Osteocyte (in vitro differentiated cells): ENCODE measurements around the gene PREX1. TPM values are rescaled to one million over a fixed set of nuclear protein-coding genes. Genes with fewer than 3 reads are reported as not detected.

Experiments used
- DNase-seq: peaks from one replicate; pipeline ENCODE4 v3.0.0; 2021; ENCODE audit warnings: mixed read lengths; ENCODE audit not compliant: unreplicated experiment; ENCODE audit errors: extremely low spot score
- H3K27ac Mint-ChIP-seq: one replicate; pipeline ENCODE4 v1.8.0; 2021; ENCODE audit warnings: mild to moderate bottlenecking, mixed read lengths; ENCODE audit not compliant: unreplicated experiment
- H3K27me3 Mint-ChIP-seq: one replicate; pipeline ENCODE4 v1.8.0; 2021; ENCODE audit warnings: mixed read lengths; ENCODE audit not compliant: unreplicated experiment
- H3K36me3 Mint-ChIP-seq: one replicate; pipeline ENCODE4 v1.8.0; 2021; ENCODE audit warnings: mixed read lengths; ENCODE audit not compliant: unreplicated experiment
- H3K4me1 Mint-ChIP-seq: one replicate; pipeline ENCODE4 v1.8.0; 2021; ENCODE audit warnings: mixed read lengths; ENCODE audit not compliant: unreplicated experiment
- H3K4me3 Mint-ChIP-seq: one replicate; pipeline ENCODE4 v1.8.0; 2021; ENCODE audit warnings: mild to moderate bottlenecking, moderate library complexity, mixed read lengths; ENCODE audit not compliant: unreplicated experiment
- H3K9me3 Mint-ChIP-seq: one replicate; pipeline ENCODE4 v1.8.0; 2021; ENCODE audit warnings: mixed read lengths; ENCODE audit not compliant: unreplicated experiment
- CTCF ChIP-seq: fragments of 200-600 bp; sonication (generic); IDR thresholded peaks from 2 replicates; pipeline ENCODE4 v1.5.0; 2021; ENCODE audit warnings: antibody characterized with exemption, mild to moderate bottlenecking, moderate library complexity
- total RNA-seq: library from RNA; stranded (reverse); gene quantifications from 2 replicates; pipeline ENCODE4 v1.2.1, GENCODE V29; 2021

PREX1 gene
- total RNA-seq, 1 donor from 2014 or later: 24.2 TPM

DNA sequence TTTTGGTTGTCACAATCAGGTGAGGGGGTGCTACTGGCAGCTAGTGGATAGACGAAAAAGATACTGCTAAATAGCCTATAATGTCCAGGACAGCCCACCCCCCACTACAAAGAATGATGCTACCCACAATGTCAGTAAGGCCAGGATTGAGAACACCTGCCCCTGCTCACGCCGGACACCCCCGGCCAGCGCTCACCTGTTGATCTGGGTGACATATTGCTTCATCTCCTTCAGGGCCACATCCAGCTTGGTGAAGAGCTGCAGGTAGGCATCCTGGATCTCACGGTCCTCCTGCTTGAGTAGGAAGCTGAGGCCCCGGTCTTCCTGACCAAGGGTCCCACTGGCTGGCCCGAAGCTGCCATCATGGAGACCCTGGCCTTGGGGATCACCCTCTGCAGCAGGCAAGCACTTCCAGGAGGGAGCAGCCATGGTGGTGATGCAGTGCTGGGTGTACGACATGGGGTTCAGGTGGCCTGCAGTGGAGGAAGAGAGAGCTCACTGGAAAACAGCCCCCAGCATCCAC lies 178.6 kb downstream of the PREX1 start:
- no peak for DNase-seq
- H3K27me3 Mint-ChIP-seq: no peaks in the 10 kb centered on the region
- no peaks in the 10 kb centered on the region for H3K4me1 Mint-ChIP-seq
- no peaks in the 10 kb centered on the region for H3K9me3 Mint-ChIP-seq
- H3K27ac Mint-ChIP-seq: no peak overlapping the region
- H3K36me3 Mint-ChIP-seq: peaks cover 25% of the 10 kb centered on the region
- no peak for TF ChIP-seq CTCF
- no peak overlapping the region for H3K4me3 Mint-ChIP-seq

- no peak overlapping the region for H3K4me3 Mint-ChIP-seq
- H3K4me1 Mint-ChIP-seq: no peaks in the 10 kb centered on the region
- H3K27ac Mint-ChIP-seq: no peak overlapping the region
- TF ChIP-seq CTCF: no peak
- DNase-seq: no peak
- H3K27me3 Mint-ChIP-seq: no peaks in the 10 kb centered on the region
- peaks cover 29% of the 10 kb centered on the region for H3K36me3 Mint-ChIP-seq
- H3K9me3 Mint-ChIP-seq: no peaks in the 10 kb centered on the region
Observed at GRCh38 chr20:48648482-48649051, 179.2 kb downstream of the PREX1 start.

DNA sequence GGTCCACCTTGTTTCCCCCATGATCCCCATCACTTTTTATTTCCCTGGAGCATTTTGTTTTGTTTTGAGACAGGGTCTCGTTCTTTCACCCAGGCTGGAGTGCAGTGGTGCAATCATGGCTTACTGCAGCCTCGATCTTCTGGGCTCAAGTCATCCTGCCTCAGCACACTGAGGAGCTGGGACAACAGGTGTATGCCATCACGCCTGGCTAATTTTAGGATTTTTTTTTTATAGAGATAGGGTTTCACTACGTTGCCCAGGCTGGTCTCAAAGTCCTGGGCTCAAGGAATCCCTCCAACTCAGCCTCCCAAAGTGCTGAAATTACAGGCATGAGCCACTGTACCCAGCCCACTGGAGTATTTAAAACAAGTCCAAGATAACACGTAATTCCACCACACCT lies 179.9 kb downstream of the PREX1 start:
- Mint-ChIP-seq H3K4me3 (no peak overlapping the region), H3K27me3 (no peaks in the 10 kb centered on the region), H3K9me3 (no peaks in the 10 kb centered on the region), H3K4me1 (no peaks in the 10 kb centered on the region), H3K36me3 (peaks cover 29% of the 10 kb centered on the region), H3K27ac (no peak overlapping the region)
- no peak for DNase-seq
- TF ChIP-seq CTCF: no peak

DNA sequence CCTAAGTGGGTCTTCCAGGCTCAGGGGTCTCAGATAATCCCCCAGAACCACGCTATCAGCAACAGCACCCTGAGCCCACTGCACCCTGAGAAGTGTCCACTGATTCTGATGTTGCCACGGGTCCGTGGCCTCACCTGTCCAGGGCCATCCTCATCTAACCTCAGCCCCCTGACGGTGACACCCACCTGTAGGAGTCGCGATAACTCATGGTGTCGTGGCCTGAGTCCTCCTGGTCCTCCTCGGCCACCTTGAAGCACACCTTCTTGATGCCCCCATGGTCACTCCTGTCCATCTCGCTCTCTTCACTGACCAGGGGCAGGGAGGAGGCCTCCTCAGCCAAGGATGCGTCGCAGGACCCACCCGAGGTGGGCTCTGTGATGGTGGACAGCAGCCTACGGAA lies 182.1 kb downstream of the PREX1 start:
- H3K27ac Mint-ChIP-seq: no peak overlapping the region
- no peaks in the 10 kb centered on the region for H3K27me3 Mint-ChIP-seq
- no peak overlapping the region for H3K4me3 Mint-ChIP-seq
- H3K9me3 Mint-ChIP-seq: no peaks in the 10 kb centered on the region
- peaks cover 32% of the 10 kb centered on the region for H3K36me3 Mint-ChIP-seq
- no peak for DNase-seq
- no peaks in the 10 kb centered on the region for H3K4me1 Mint-ChIP-seq
- TF ChIP-seq CTCF: no peak

- no peaks in the 10 kb centered on the region for H3K4me1 Mint-ChIP-seq
- TF ChIP-seq CTCF: no peak
- H3K27ac Mint-ChIP-seq: no peak overlapping the region
- no peak for DNase-seq
- peaks cover 32% of the 10 kb centered on the region for H3K36me3 Mint-ChIP-seq
- no peaks in the 10 kb centered on the region for H3K9me3 Mint-ChIP-seq
- H3K4me3 Mint-ChIP-seq: no peak overlapping the region
- H3K27me3 Mint-ChIP-seq: no peaks in the 10 kb centered on the region
Observed at GRCh38 chr20:48644286-48644828, 183.4 kb downstream of the PREX1 start.
